CD4-positive, alpha-beta T cell (primary cell): ENCODE data around the gene TCIRG1. TPM values are rescaled to one million over a fixed set of nuclear protein-coding genes. Genes with fewer than 3 reads are reported as not detected.

Experiments
- ATAC-seq: fragments of 200-7000 bp; cut with Tn5 transposase; one replicate; pipeline ENCODE4 v1.10.0; 2022; ENCODE audit warnings: mild to moderate bottlenecking; ENCODE audit not compliant: poor library complexity
- CTCF ChIA-PET: fragments of 350-600 bp; sonication (Branson Sonifier 250); formaldehyde crosslinking; loops from one replicate; lab custom pipeline; 2021; ENCODE audit warnings: antibody characterized with exemption, inconsistent platforms; lab: Charles Lee
- POLR2A ChIA-PET: fragments of 350-600 bp; sonication (Branson Sonifier 250); formaldehyde crosslinking; loops from one replicate; lab custom pipeline; 2021; ENCODE audit warnings: antibody characterized with exemption, inconsistent platforms; lab: Charles Lee
- DNase-seq, 14 experiments: peaks; one replicate each; pipeline ENCODE4 v3.0.0-alpha.2; 2013 to 2020; ENCODE audit warnings: mixed read lengths in 2 of 14
- H3K27ac ChIP-seq, 2 donors: one replicate each; pipeline versions ENCODE4 v1.5.1 to v1.7.0; 2013; ENCODE audit warnings: low read length in 2 of 2, low read depth in 1 of 2, mild to moderate bottlenecking in 1 of 2
- H3K27me3 ChIP-seq, 2 experiments: 1 replicate in 1 of 2; 2 replicates in 1 of 2; pipeline versions ENCODE4 v1.6.1 to v1.7.0; 2013; ENCODE audit warnings: low read length in 2 of 2, control low read depth in 1 of 2, mild to moderate bottlenecking in 1 of 2, moderate library complexity in 1 of 2; ENCODE audit not compliant: insufficient read depth in 2 of 2, control insufficient read depth in 1 of 2
- H3K36me3 ChIP-seq: one replicate; pipeline ENCODE4 v1.6.1; 2013; ENCODE audit warnings: low read length, control low read depth; ENCODE audit not compliant: insufficient read depth
- H3K4me1 ChIP-seq: one replicate; pipeline ENCODE4 v1.6.1; 2013; ENCODE audit warnings: low read length, control low read depth; ENCODE audit not compliant: insufficient read depth
- H3K4me3 ChIP-seq: one replicate; pipeline ENCODE4 v1.5.1; 2013; ENCODE audit warnings: mild to moderate bottlenecking, low read length, moderate library complexity
- H3K9me3 ChIP-seq, 2 experiments: 1 replicate in 1 of 2; 2 replicates in 1 of 2; pipeline versions ENCODE4 v1.6.1 to v1.7.0; 2013; ENCODE audit warnings: low read length in 2 of 2, mild to moderate bottlenecking in 2 of 2, control low read depth in 1 of 2, moderate library complexity in 1 of 2; ENCODE audit not compliant: control insufficient read depth in 1 of 2, insufficient read depth in 1 of 2
- H3K27ac Mint-ChIP-seq: one replicate; pipeline ENCODE4 v1.8.0; 2020; ENCODE audit warnings: mixed read lengths
- H3K27me3 Mint-ChIP-seq: one replicate; pipeline ENCODE4 v1.8.0; 2021; ENCODE audit warnings: mixed read lengths
- H3K36me3 Mint-ChIP-seq: one replicate; pipeline ENCODE4 v1.8.0; 2021; ENCODE audit warnings: low read depth, mixed read lengths
- H3K4me1 Mint-ChIP-seq: one replicate; pipeline ENCODE4 v1.8.0; 2021; ENCODE audit warnings: low read depth, mixed read lengths
- H3K4me3 Mint-ChIP-seq: one replicate; pipeline ENCODE4 v1.8.0; 2020; ENCODE audit warnings: mild to moderate bottlenecking, mixed read lengths
- H3K9me3 Mint-ChIP-seq: one replicate; pipeline ENCODE4 v1.8.0; 2020; ENCODE audit warnings: mixed read lengths
- CTCF ChIP-seq: fragments of 200-600 bp; IDR thresholded peaks from one replicate; pipeline ENCODE4 v1.8.0; 2022; ENCODE audit warnings: antibody characterized with exemption, mild to moderate bottlenecking
- intact Hi-C, 2 experiments: fragments of 100-400 bp; cut with DNase I in 1 of 2; cut with micrococcal nuclease in 1 of 2; formaldehyde crosslinking; loops; one replicate each; pipeline versions ENCODE4 v1.15.1 to v1.9.0; 2023 to 2025; cut with DNase I, micrococcal nuclease
- total RNA-seq, 174 experiments: library from RNA in 2 of 174; stranded (reverse) in 2 of 174; gene quantifications; one replicate each; pipeline ENCODE4 v1.2.3 and lab custom pipeline; 2021 to 2026

TCIRG1 gene
- total RNA-seq, 2 experiments from 2014 or later: 202 to 207 TPM

DNA sequence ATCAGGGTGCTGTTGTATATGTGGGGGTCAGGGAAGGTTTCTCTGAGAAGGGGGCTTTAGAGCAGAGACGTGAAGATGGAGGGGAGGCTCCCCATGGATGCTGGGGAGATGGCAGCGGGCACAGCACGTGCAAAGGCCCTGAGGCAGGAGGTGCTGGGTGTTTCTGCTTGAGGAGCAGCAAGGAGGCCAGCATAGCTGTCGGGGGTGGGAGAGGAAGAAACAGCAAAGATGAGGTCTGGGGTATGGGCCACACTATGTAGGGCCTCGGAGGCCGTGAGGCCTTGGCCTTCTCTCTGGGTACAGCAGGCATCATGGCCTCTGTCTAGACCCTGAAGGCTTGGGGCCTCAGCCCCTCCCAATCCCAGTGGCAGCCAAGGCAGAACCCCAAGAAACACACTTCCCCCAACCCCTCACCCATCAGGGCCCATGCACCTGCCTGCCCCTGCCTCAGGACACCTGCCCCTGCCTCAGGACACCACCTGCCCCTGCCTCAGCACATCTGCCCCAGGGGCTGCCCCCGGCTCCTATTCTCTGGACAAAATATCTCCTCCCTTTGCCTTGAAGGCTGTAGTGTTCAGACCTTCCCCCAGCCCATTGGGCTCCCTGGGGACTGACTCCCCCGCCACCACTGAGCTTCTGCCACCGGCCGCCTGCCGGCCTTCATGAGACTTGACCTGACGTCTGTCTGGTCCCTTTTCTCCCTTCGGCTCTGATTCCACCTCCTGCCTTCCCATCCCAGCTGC is 22.5 kb upstream of the TCIRG1 start:
- Histone ChIP-seq H3K27ac (no peak overlapping the region), H3K9me3 (peaks cover 0 to 4% of the 10 kb centered on the region in 2 experiments), H3K4me1 (no peaks in the 10 kb centered on the region), H3K27me3 (no peaks in the 10 kb centered on the region), H3K36me3 (no peaks in the 10 kb centered on the region), H3K4me3 (no peak overlapping the region)
- POLR2A ChIA-PET: no interaction called here
- H3K36me3 Mint-ChIP-seq: no peaks in the 10 kb centered on the region
- no peaks in the 10 kb centered on the region for H3K27me3 Mint-ChIP-seq
- H3K27ac Mint-ChIP-seq: no peak overlapping the region
- no peaks in the 10 kb centered on the region for H3K4me1 Mint-ChIP-seq
- CTCF ChIA-PET: no interaction called here
- no peak overlapping the region for H3K4me3 Mint-ChIP-seq
- ATAC-seq: no peak
- no peak for DNase-seq
- intact Hi-C loops: no loop called here
- no peaks in the 10 kb centered on the region for H3K9me3 Mint-ChIP-seq
- no peak for TF ChIP-seq CTCF

DNA sequence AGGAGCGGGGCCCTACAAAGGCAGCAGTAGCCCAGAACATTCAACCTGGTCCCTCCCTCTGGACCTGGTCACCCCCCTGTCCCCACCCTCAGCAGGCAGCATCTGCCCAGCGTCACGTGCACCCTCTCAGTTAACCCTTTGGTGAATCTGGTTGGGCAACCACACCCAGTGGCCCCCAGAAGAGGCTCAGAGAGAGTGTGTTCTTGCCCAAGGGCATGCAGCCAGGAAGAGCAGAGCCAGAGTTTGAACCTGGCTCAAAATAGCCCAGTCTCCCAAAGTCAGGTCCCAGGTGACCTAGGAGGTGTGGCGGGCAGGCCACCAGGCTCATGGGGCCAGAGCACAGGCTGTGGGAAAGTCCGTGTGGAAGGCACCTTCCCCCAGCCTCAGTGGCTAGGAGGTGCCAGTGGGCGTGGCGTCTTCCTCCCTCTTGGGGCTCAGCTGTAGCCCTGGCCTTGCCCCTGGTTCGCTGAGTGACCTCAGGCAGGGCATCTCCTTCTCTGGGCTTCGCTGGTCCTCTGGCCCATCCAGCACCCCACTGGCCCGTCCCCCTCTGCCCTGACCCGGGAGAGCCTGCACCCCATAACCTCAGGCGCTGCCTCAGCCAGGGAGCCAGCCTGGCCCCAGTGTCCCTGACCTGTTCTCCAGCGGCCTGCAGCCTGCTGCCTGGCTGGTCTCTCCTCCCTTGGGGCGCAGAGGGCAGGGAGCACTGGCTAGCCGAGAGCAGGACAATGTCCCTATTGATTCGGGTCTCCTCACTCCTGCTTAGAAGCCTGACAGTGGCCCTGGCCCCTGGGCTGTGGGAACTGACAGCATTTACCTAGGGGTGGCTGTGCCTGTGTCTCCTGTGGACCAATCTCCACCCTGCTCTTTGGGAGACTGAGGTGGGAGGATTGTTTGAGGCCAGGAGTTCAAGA is 21.7 kb upstream of the TCIRG1 start:
- intact Hi-C loops: no loop called here
- ChIA-PET CTCF (no interaction called here), POLR2A (no interaction called here)
- peaks cover 0 to 4% of the 10 kb centered on the region in 2 experiments for H3K9me3 ChIP-seq
- no peaks in the 10 kb centered on the region for H3K36me3 ChIP-seq
- Mint-ChIP-seq H3K9me3 (no peaks in the 10 kb centered on the region), H3K27me3 (no peaks in the 10 kb centered on the region), H3K4me3 (no peak overlapping the region), H3K4me1 (no peaks in the 10 kb centered on the region), H3K27ac (no peak overlapping the region), H3K36me3 (no peaks in the 10 kb centered on the region)
- DNase-seq (no peak), ATAC-seq (no peak)
- no peak for TF ChIP-seq CTCF
- H3K27ac ChIP-seq: no peak overlapping the region
- H3K4me3 ChIP-seq: no peak overlapping the region
- no peaks in the 10 kb centered on the region for H3K4me1 ChIP-seq
- no peaks in the 10 kb centered on the region for H3K27me3 ChIP-seq

DNA sequence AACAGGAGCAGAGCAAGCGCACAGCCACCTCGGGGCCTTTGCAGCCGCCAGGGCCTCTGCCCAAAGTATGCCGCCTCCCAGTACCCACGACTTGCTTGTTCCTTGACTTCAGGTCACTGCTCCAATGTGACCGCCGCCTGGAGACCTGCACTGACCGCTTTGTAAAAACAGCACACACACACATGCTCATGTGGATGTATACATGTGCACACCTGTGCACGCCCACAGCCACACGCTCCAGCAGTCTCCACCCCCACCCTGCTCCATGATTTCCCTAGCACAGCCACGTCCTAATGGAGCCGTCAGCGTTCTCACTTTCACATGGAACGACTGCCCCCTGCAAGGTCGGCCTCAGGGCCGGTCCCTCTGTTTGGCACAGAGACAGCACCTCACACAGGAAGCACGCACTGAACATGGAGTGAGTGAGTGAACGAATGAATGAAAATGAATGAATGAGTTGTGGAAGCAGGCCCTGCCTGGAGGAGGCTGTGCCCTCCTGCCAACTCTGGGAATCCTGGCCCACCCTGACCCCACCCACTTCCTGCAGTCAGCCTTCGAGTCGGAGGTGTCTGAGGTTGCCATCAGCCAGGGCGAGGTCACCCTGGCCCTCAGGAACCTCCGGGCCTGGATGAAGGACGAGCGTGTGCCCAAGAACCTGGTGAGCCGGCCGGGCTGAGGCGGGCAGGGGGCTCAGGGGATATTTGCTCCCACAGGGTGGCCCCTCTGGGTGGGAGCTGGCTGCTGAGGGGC is 20.7 kb upstream of the TCIRG1 start:
- H3K27ac Mint-ChIP-seq: no peak overlapping the region
- no peaks in the 10 kb centered on the region for H3K36me3 Mint-ChIP-seq
- Histone ChIP-seq H3K36me3 (no peaks in the 10 kb centered on the region), H3K27ac (no peak overlapping the region), H3K4me1 (no peaks in the 10 kb centered on the region), H3K9me3 (peaks cover 0 to 4% of the 10 kb centered on the region in 2 experiments), H3K27me3 (no peaks in the 10 kb centered on the region), H3K4me3 (no peak overlapping the region)
- TF ChIP-seq CTCF: no peak
- no peak for DNase-seq
- H3K4me1 Mint-ChIP-seq: no peaks in the 10 kb centered on the region
- intact Hi-C loops: no loop called here
- H3K27me3 Mint-ChIP-seq: no peaks in the 10 kb centered on the region
- ChIA-PET POLR2A (no interaction called here), CTCF (no interaction called here)
- ATAC-seq: no peak
- H3K9me3 Mint-ChIP-seq: no peaks in the 10 kb centered on the region
- no peak overlapping the region for H3K4me3 Mint-ChIP-seq
